Mucosa of descending colon (tissue), 3 donors: Measurements from ENCODE around the gene FAM171A1. TPM values are rescaled to one million over a fixed set of nuclear protein-coding genes. Genes with fewer than 3 reads are reported as not detected.

ENCODE experiments used
- ATAC-seq: fragments of 200-7000 bp; cut with Tn5 transposase; one replicate; pipeline ENCODE4 v1.9.1; 2020; ENCODE audit warnings: mild to moderate bottlenecking, moderate library complexity
- DNase-seq, 3 donors: peaks; one replicate each; pipeline ENCODE4 v3.0.0-alpha.2; 2020
- H3K36me3 ChIP-seq: fragments of 200-600 bp; one replicate; pipeline ENCODE4 v1.8.0; 2021; ENCODE audit warnings: low read depth, mild to moderate bottlenecking
- H3K4me1 ChIP-seq: fragments of 200-600 bp; one replicate; pipeline ENCODE4 v1.8.0; 2021; ENCODE audit warnings: low read depth, mild to moderate bottlenecking
- H3K4me3 ChIP-seq: fragments of 200-600 bp; one replicate; pipeline ENCODE4 v1.8.0; 2021; ENCODE audit warnings: mild to moderate bottlenecking
- H3K9me3 ChIP-seq: fragments of 200-600 bp; one replicate; pipeline ENCODE4 v1.8.0; 2021; ENCODE audit warnings: mild to moderate bottlenecking
- intact Hi-C, 2 donors: fragments of 100-400 bp; cut with DNase I in 1 of 2; cut with micrococcal nuclease in 1 of 2; formaldehyde crosslinking; loops; one replicate each; pipeline versions ENCODE4 v1.11.0 to v1.11.1; 2022; cut with DNase I, micrococcal nuclease
- total RNA-seq, 3 donors: library from RNA; stranded (reverse); fragmentation: NEBNext Ultra II Directional in 2 of 3; extraction: Animal tissue kit (Norgen Biotek cat#: 25700) in 2 of 3; gene quantifications; one replicate each; pipeline versions ENCODE4 v1.2.1 to v1.2.4, GENCODE V29; 2021 to 2023
- TF ChIP-seq, protein P1 (sequence below): fragments of 200-600 bp; IDR thresholded peaks from one replicate; pipeline ENCODE4 v1.8.0; 2022; ENCODE audit warnings: antibody characterized with exemption, mild to moderate bottlenecking
- donor health status: DM: no; HTN: no; CAD: no; lungs with moderate emphysema.
- donor health status: DM: no; HTN: no; CAD: no.
- donor health status: DM: no; HTN: yes; CAD: no.

FAM171A1 gene
- total RNA-seq, 3 donors from 2014 or later: 33.7 to 60.7 (median 50.4) TPM

GRCh38 chr10:15352836-15353235 is 18.3 kb downstream of the FAM171A1 start:
- H3K4me1 ChIP-seq: peaks cover 12% of the 10 kb centered on the region
- TF ChIP-seq, protein P1, sequence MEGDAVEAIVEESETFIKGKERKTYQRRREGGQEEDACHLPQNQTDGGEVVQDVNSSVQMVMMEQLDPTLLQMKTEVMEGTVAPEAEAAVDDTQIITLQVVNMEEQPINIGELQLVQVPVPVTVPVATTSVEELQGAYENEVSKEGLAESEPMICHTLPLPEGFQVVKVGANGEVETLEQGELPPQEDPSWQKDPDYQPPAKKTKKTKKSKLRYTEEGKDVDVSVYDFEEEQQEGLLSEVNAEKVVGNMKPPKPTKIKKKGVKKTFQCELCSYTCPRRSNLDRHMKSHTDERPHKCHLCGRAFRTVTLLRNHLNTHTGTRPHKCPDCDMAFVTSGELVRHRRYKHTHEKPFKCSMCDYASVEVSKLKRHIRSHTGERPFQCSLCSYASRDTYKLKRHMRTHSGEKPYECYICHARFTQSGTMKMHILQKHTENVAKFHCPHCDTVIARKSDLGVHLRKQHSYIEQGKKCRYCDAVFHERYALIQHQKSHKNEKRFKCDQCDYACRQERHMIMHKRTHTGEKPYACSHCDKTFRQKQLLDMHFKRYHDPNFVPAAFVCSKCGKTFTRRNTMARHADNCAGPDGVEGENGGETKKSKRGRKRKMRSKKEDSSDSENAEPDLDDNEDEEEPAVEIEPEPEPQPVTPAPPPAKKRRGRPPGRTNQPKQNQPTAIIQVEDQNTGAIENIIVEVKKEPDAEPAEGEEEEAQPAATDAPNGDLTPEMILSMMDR: no peak
- H3K36me3 ChIP-seq: no peaks in the 10 kb centered on the region
- H3K4me3 ChIP-seq: no peak overlapping the region
- ATAC-seq (no peak), DNase-seq (no peak)
- intact Hi-C loops: no loop called here
- H3K9me3 ChIP-seq: no peaks in the 10 kb centered on the region

DNA sequence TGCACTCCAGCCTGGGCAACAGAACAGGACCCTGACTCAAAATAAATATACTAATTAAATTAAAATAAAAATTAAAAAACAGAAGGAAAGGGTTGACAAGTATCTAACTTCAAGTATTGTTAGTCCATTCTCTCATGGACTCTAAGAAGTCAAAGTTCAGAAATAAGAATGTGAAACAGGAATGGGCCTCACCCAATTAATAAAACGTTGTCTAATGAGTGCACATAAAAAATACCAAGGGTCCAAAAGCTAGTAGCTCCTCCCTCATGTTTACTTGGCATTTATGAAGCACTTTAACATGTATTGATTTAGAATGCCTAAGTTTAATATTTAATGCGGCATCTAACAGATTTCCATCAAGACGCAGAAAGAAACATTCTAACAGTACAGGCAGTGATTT is 18.9 kb downstream of the FAM171A1 start:
- intact Hi-C loops: no loop called here

GRCh38 chr10:15351099-15351820 is 19.8 kb downstream of the FAM171A1 start:
- ATAC-seq: no peak
- H3K9me3 ChIP-seq: no peaks in the 10 kb centered on the region
- DNase-seq: no peak
- TF ChIP-seq, protein P1: no peak
- no peaks in the 10 kb centered on the region for H3K36me3 ChIP-seq
- no peak overlapping the region for H3K4me3 ChIP-seq
- H3K4me1 ChIP-seq: peaks cover 25% of the 10 kb centered on the region
- intact Hi-C loops: no loop called here

More for the DNA sequence above, 18.9 kb downstream of the FAM171A1 start:
- ATAC-seq (no peak), DNase-seq (no peak)
- peaks cover 16% of the 10 kb centered on the region for H3K4me1 ChIP-seq
- no peaks in the 10 kb centered on the region for H3K36me3 ChIP-seq
- no peak overlapping the region for H3K4me3 ChIP-seq
- TF ChIP-seq, protein P1: no peak
- H3K9me3 ChIP-seq: no peaks in the 10 kb centered on the region

DNA sequence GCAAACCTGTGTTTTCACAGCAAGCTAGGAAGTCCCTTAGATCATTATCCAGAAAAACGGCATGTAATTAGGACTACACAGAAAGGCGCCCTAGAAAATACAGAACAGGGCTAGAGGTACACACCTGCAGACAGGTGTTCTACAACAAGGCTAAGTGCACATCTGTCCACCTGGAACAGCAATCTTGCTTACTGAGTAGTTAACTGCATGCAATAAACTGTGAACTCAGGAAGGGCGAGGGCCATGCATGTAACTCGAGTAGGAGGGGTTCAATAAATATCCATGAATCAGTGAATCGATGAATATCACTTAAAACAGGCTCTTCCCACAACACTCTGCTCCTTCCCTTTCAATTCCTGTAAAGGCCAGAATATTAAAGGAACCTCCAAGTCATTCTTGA is 22.0 kb downstream of the FAM171A1 start:
- ATAC-seq (peak; percentile 91), DNase-seq (peak in 1 of 3 donors; percentile 74)
- intact Hi-C loops: no loop called here
- no peaks in the 10 kb centered on the region for H3K36me3 ChIP-seq
- TF ChIP-seq, protein P1: no peak
- no peaks in the 10 kb centered on the region for H3K9me3 ChIP-seq
- H3K4me1 ChIP-seq: peaks cover 29% of the 10 kb centered on the region
- H3K4me3 ChIP-seq: no peak overlapping the region

GRCh38 chr10:15348579-15348978 is 22.5 kb downstream of the FAM171A1 start:
- ATAC-seq (peak; percentile 42), DNase-seq (peak in 1 of 3 donors; percentile 47)
- TF ChIP-seq, protein P1: no peak
- Histone ChIP-seq H3K9me3 (no peaks in the 10 kb centered on the region), H3K4me3 (no peak overlapping the region), H3K36me3 (no peaks in the 10 kb centered on the region), H3K4me1 (peaks cover 24% of the 10 kb centered on the region)
- intact Hi-C loops: no loop called here
